NCI-H2227 (cell line): ENCODE results near the gene DAP.
A peak's percentile ranks its signal among the peaks of the same experiment; 100 is the strongest.
"Not testable (repeated sequence)": the region's sequence is repeated elsewhere in the genome, so short reads cannot be mapped to it uniquely, and the experiment has no call there.

ENCODE experiments used
- DNase-seq: peaks from one replicate; lab custom pipeline; 2025; ENCODE audit not compliant: unreplicated experiment; lab: John Stamatoyannopoulos, UW

DAP gene

GRCh38 chr5:10761185-10761932 lies at the start of gene DAP:
DAP (minus strand) TSS chr5:10761234; CDS start chr5:10761068, 166 bp downstream.
- peak; percentile 97 for DNase-seq

- no peak for DNase-seq
These were observed 47.6 kb upstream of the DAP start for GRCh38 chr5:10808347-10809226.

- DNase-seq = peak; percentile 4
These were observed 41.1 kb upstream of the DAP start for GRCh38 chr5:10801931-10802666.

- no peak for DNase-seq
These were observed 39.8 kb upstream of the DAP start for GRCh38 chr5:10800852-10801251.

GRCh38 chr5:10797261-10797660 lies 36.2 kb upstream of the DAP start:
- DNase-seq = no peak

- DNase-seq = no peak
These were observed 32.8 kb upstream of the DAP start for GRCh38 chr5:10793785-10794184.

- no peak for DNase-seq
These were observed 31.3 kb upstream of the DAP start for GRCh38 chr5:10792336-10792735.

- no peak for DNase-seq
These were observed 28.7 kb upstream of the DAP start for GRCh38 chr5:10789726-10790125.

GRCh38 chr5:10789021-10789420 lies 28.0 kb upstream of the DAP start:
- no peak for DNase-seq

GRCh38 chr5:10788358-10788757 lies 27.3 kb upstream of the DAP start:
- DNase-seq = no peak

GRCh38 chr5:10786835-10787234 lies 25.8 kb upstream of the DAP start:
- no peak for DNase-seq

GRCh38 chr5:10780208-10780607 lies 19.2 kb upstream of the DAP start:
- DNase-seq = not testable (repeated sequence)

GRCh38 chr5:10779592-10779991 lies 18.6 kb upstream of the DAP start:
- DNase-seq = no peak

GRCh38 chr5:10778179-10778910 lies 17.3 kb upstream of the DAP start:
- no peak for DNase-seq

- no peak for DNase-seq
These were observed 14.6 kb upstream of the DAP start for GRCh38 chr5:10775646-10776045.

GRCh38 chr5:10772901-10773585 lies 12.0 kb upstream of the DAP start:
- no peak for DNase-seq

- DNase-seq = no peak
These were observed 7.4 kb upstream of the DAP start for GRCh38 chr5:10768328-10768899.

GRCh38 chr5:10762776-10763500 lies 1.9 kb upstream of the DAP start:
- DNase-seq = no peak
